CMK (cell line): Measurements from ENCODE around the gene MPP1.

Experiments used
- DNase-seq: peaks from one replicate; pipeline ENCODE4 v3.0.0-alpha.2; 2010; ENCODE audit warnings: low read depth

Gene MPP1

GRCh38 chrX:154731881-154732280 lies 73.4 kb downstream of the MPP1 start:
- DNase-seq: no peak

GRCh38 chrX:154731184-154731583 lies 74.1 kb downstream of the MPP1 start:
- DNase-seq: no peak

GRCh38 chrX:154730253-154730891 lies 74.9 kb downstream of the MPP1 start:
- no peak for DNase-seq

GRCh38 chrX:154729439-154729838 lies 75.8 kb downstream of the MPP1 start:
- no peak for DNase-seq
